Measurements from ENCODE around the gene TMEM97.

The TMEM97 gene

DNA sequence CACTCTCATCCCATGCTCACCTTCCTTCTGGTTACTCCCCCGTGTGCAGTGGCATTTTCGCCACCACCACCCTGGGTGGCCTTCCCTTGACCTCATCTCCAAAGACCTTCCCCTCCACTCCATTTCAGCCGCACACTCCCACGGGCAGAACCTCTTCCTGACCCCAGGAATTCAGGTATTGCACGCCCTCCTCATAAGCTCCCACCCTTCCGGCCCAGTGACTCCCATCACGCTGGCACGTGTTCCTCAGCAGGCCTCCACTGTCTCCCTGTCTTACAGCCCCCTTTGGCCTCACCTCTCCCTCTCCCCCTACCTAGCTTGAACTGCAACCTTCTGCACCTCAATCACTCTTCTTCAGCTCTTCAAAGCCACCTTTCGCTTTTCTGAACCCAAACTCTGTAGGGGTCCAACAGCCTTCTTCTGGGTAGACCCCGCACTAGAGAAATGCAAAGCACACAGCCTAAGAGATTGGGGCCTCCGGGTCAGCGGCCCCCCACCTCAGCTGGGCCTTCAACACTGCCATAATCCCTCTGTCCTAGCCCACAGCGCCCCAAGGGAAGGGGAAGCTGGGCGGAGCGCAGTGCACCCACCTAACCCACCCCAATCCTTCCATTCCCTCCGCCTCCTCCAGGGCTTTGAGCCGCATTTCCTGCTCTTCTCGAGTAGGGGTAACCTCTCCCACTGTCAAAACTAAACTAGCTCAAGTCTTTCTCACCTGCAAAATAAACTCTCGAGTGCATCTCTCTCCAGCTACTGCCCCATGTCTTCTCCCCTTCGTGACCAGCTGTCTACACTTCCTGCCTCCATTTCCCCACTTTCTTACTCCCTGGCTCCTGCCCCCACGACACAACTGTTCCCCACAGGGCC lies 1.7 kb upstream of the TMEM97 start:
- no peak for DNase-seq (ENCODE audit: low read depth)

DNA sequence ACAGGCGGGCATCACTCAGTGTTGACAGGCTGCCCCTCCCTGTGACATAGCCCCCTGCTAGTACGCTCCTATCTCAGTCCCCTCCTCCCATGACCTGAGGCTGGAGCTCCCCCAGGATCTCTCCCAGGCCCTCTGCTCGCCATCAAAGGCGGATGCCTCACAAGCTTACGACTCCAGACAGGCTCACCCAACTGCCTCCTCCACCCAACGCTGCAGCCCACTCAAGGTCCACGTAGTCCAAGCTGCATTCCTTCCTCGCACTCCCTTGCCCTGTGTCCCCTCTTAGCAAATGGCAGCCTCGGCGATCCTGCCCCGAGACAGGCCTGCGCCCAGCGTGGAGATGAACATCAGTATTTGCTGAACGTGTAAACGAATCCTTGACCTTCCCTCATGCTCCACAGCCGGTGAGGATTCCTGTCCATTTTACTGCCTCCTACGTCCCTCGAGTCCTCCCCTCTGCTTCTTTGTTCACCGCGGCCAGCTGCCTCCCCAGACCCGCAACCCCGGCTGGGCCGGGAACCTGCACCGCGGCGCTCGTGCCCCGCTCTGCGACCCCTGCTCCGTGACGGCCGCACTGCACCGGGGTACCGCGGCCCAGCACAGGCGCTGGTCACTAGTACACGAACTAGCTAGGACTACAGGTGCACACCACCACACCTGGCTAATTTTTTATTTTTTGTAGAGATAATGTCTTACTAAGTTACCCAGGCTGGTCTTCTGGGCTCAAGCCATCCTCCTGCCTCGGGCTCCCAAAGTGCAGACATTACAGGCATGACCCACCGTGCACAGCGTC lies 838 bp upstream of the TMEM97 start:
- no peak for DNase-seq (ENCODE audit: low read depth)

DNA sequence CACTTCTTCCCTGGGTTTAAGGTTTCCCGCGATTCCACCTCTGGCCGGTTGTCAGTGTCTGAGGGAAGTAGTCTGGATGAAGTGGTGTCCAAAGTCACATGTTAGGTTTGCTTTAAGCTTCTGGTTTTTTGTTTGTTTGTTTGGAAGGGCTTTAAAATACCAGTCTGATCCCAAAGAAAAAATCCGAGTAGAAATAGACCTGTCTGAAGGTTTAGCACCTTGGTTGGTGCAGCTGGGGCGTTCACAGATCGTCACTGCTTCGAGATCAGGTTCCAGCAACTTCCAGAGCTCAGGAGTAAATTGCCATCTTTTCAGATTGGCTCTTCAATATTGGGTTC lies 567 bp downstream of the TMEM97 start:
- no peak for DNase-seq (ENCODE audit: low read depth)

DNA sequence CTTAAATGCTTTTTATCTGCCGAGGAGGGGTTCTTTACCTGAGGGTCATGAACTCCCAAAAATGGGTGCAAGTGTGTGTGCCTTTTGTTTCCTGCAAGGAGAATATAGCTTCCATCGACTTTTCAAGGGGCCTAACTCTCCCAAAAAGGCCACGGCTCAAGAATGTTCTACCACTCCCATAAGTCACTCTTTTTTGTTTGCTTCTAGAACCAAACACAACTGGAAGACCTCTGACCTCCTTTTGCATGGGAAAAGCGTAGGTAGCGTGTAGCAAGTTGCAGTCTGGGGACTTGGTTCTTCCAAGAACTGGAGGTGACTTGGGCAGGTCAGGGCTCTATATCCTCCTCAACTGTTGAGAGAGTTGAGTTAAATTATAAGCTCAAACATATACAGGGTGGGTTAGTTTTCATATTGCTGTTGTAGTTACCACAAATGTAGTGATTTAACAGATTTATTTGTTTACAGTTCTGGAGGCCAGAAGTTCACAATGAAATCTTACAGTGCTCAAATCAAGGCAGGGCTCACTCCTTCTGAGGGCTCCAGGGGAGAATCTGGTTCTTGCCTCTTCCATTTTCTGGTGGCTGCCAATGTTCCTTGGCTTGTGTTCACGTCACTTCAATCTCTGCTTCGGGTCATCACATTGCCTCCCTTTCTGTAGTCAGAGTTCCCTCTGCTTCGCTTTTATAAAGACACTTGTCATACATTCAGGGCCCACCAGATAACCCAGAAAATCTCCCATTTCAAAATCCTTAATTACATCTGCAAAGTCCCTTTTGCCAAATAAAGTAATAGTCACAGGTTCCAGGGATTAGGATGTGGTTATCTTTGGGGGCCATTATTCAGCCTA lies 1.4 kb downstream of the TMEM97 start:
- no peak for DNase-seq (ENCODE audit: low read depth)

DNA sequence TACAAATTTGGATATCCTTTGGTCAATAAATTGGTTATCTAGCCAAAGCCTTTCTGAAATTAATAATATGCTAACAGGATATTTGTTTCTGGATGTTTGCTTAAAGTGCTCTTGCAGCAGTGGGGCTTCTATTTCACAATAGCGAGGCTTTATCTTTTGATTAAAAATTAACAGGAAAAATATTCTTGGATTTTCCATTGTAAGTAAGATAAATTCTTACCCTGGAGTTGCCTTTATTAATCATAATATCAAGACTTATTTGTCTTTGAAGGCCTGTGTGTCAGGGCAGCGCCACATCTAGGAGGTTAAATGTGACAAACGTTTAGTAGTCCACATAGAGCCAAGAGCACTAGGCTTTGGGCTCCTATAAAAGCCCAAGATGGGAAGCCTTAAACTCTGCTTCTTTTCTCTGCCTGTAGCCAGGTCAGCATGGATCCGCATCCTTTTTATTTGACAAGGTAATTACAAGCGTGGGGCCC lies 5.3 kb downstream of the TMEM97 start:
- no peak for DNase-seq (ENCODE audit: low read depth)

GRCh38 chr17:28324781-28325180 lies 5.8 kb downstream of the TMEM97 start:
- no peak for DNase-seq (ENCODE audit: low read depth)

GRCh38 chr17:28325211-28325610 lies 6.2 kb downstream of the TMEM97 start:
- no peak for DNase-seq (ENCODE audit: low read depth)

- DNase-seq (ENCODE audit: low read depth): no peak
These were observed 7.1 kb downstream of the TMEM97 start for GRCh38 chr17:28326114-28326513.

DNA sequence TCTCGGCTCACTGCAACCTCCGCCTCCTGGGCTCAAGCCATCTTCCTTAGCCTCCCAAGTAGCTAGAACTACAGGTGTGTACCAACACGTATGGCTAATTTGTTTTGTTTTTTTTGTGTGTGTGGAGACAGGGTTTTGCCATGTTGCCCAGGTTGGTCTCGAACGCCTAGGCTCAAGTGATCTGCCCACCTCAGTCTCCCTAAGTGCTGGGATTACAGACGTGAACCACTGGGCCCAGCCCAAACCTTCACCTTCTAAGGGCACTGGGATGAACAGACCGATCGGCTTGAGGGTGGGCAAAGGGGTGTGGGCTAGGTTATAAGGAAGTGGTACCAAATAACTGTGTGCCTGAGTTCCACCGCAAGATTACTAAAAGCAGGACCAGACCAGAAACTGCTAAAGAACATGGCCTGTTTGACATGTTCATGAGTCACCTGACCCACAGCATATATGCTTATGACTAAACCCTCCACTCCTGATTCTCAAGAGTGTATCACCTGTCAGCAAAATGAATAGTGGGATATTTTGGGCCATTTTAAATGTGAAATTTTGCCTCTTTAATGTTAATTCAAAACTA lies 8.1 kb downstream of the TMEM97 start:
- DNase-seq (ENCODE audit: low read depth): peak; percentile 20

DNA sequence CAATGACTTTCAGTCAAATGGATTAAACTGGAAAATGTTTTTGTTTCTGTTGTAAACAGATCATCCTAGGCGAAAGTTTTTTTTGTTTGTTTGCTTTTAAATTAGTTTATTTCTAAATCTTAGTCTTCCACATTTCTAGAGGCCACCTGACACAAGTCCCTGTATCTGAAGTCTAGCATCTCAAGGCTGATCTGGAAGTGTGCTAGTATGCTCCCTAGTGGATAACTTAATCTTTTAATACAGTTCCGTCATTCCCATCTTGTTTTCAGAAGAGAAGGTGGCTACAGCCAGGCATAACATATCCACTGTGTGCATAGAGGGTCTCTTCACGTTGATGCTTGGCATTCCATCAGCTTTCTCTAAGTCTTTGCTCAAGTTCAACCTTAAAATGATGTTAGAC lies 8.7 kb downstream of the TMEM97 start:
- no peak for DNase-seq (ENCODE audit: low read depth)

GRCh38 chr17:28328325-28328724 lies 9.3 kb downstream of the TMEM97 start:
- DNase-seq (ENCODE audit: low read depth): no peak

DNA sequence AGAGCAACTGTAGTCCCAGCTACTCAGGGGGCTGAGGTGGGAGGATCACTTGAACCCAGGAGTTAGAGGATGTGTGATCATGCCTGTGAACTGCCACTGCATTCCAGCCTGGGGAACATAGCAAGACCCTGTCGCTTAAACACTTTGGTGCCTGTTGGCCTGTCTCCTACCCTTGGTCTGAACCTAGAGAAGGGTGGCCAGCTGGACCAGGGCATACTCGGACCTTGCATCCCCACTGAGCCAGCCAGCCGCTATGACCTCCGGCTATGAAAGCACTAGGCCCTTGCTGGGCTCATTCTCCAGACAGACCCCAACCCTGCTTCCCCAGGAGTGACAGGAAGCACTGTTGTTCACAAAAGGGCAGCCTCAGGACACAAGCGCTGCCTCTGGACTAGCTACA lies 11.7 kb downstream of the TMEM97 start:
- DNase-seq (ENCODE audit: low read depth): no peak

DNA sequence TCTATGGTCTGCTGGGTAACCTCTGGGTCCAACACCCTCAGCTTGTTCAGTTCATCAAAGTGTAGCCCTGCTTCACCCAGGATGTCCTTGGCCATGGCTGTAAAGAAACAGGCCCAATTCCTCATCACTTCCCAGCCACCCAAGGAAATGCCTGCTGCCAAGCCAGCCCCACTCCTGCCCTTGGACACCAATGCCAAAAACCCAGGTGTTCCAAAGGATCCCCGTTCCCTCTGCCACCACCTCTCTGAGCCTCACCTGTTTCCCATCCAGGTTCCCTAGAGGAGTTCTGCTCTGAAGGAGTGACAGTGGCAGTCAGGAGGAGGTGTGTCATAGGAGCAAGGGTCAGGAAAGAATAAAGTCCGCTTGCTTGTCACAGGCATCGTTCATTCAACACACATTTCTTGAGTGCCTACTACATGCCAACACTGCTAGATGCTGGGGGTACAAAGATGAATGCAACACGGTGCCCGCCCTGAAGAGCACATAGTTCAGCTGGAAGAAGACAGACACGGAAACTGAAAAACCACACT lies 13.0 kb downstream of the TMEM97 start:
- DNase-seq (ENCODE audit: low read depth): no peak

- no peak for DNase-seq (ENCODE audit: low read depth)
These were observed 14.2 kb downstream of the TMEM97 start for GRCh38 chr17:28333083-28333746.

GRCh38 chr17:28334171-28334570 lies 15.2 kb downstream of the TMEM97 start:
- DNase-seq (ENCODE audit: low read depth): no peak

DNA sequence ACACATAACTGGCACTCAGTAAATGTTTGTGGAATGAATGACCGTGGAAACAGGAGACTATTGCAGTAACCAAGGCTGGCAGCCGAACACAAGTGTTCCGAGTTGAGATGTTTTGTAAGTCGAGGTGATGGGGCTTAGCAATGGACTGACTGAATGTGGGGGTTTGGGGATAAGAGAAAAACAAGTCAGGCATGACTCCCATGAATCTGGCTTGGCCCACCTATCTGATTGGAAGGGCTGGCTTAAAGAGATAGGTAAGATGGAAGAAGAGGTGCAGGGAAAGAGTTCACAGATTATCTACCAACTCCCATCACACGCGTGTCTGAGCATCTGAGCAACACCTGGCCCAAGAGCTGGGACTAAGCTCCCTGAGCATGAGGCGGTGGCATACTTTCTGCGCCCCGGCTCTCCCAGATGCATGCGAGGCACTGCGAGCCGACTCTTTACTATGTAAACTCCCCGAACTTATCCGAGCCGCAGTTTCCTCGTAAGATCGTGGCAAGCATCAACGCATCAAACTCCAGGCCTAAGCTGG lies 15.7 kb downstream of the TMEM97 start:
- no peak for DNase-seq (ENCODE audit: low read depth)

- peak; percentile 94 for DNase-seq (ENCODE audit: low read depth)
These were observed 16.4 kb downstream of the TMEM97 start, which contains the start of the genes IFT20 and TNFAIP1 for GRCh38 chr17:28335201-28335958. Gene IFT20 (minus strand): TSS chr17:28335472. CDS start chr17:28331985, 3,487 bp downstream. Gene TNFAIP1 (plus strand): TSS chr17:28335761. CDS start chr17:28339522, 3,761 bp downstream.

DNA sequence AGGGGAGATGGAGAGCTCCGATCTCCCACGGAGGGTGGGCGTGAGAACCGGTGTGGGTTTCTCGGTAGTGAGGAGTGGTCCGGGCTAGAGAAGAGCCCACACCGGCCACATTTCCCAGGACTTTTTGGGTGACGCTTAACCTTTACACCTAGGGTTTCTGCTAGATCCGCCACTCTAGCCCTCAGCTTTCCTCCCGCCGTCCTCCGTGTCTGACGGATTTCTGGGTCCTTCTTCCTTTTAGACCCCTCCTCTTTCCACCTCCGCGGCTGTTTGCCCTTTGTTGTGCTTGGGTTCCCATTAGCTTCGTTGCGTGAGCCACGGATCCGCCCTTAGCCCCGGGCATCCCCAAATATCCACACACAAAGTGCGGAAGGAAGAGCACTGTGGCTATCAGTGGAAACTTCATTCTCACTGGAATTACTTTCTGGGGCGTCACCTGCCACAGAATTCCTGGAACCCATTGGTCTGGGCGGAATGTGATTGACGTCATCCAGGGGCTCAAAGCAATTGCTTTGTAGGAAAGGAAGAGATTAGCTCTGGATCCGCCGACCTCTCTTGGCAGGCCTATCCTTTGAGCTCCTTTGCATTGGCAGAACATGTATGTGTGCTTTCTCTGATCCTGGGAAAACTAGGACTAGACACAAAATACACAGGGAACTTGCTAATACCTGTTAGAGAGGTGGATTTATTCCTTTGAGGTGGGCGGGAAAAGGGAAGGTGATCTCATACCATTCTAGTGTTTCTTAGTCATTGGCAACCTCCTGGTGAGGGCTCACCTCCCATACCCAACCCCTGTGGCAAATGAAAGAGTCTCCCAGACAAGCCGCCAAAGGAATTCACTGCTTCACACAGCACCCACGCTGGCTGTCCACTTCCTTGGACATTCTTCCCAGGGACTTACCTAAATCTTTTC lies 17.2 kb downstream of the TMEM97 start:
- DNase-seq (ENCODE audit: low read depth): no peak
